HEK293 (cell line): ENCODE measurements around the gene NECTIN2.

ENCODE experiments used
- BCL11A ChIP-seq: fragments of 450-650 bp; formaldehyde crosslinking; IDR thresholded peaks from 2 replicates; pipeline ENCODE4 v1.5.1; 2016; ENCODE audit warnings: low read depth, missing biosample characterization, missing genetic modification characterization
- GFI1B ChIP-seq: fragments of 450-650 bp; formaldehyde crosslinking; IDR thresholded peaks from 2 replicates; pipeline ENCODE4 v1.5.1; 2016; ENCODE audit warnings: missing biosample characterization, missing genetic modification characterization
- HOXC10 ChIP-seq: sonication (generic); formaldehyde crosslinking; IDR thresholded peaks from 2 replicates; pipeline ENCODE4 v1.8.1; 2023; ENCODE audit warnings: mild to moderate bottlenecking, missing genetic modification reagents
- KLF7 ChIP-seq: fragments of 450-650 bp; formaldehyde crosslinking; IDR thresholded peaks from 2 replicates; pipeline ENCODE4 v1.5.1; 2016; ENCODE audit warnings: missing biosample characterization, missing genetic modification characterization, borderline replicate concordance
- MYNN ChIP-seq: fragments of 450-650 bp; formaldehyde crosslinking; IDR thresholded peaks from 2 replicates; pipeline ENCODE4 v1.5.1; 2016; ENCODE audit warnings: missing biosample characterization, missing genetic modification characterization, borderline replicate concordance
- MZF1 ChIP-seq: fragments of 450-650 bp; formaldehyde crosslinking; IDR thresholded peaks from 2 replicates; pipeline ENCODE4 v1.5.1; 2017; ENCODE audit warnings: missing biosample characterization, missing genetic modification characterization, borderline replicate concordance
- PRDM1 ChIP-seq: fragments of 450-650 bp; formaldehyde crosslinking; IDR thresholded peaks from 2 replicates; pipeline ENCODE4; 2016; ENCODE audit warnings: missing biosample characterization, missing genetic modification characterization
- SCRT1 ChIP-seq: fragments of 450-650 bp; formaldehyde crosslinking; IDR thresholded peaks from 2 replicates; pipeline ENCODE4 v1.5.1; 2016; ENCODE audit warnings: missing biosample characterization, missing genetic modification characterization, borderline replicate concordance
- ZBTB20 ChIP-seq: fragments of 450-650 bp; formaldehyde crosslinking; IDR thresholded peaks from 2 replicates; pipeline ENCODE4 v1.5.1; 2016; ENCODE audit warnings: missing biosample characterization, missing genetic modification characterization
- ZBTB7A ChIP-seq: fragments of 450-650 bp; formaldehyde crosslinking; IDR thresholded peaks from 2 replicates; pipeline ENCODE4 v1.5.1; 2016; ENCODE audit warnings: low read depth, missing biosample characterization, missing genetic modification characterization
- ZEB2 ChIP-seq: fragments of 450-650 bp; formaldehyde crosslinking; IDR thresholded peaks from 2 replicates; pipeline ENCODE4 v1.5.1; 2016; ENCODE audit warnings: missing biosample characterization, missing genetic modification characterization
- ZNF114 ChIP-seq: fragments of 450-650 bp; formaldehyde crosslinking; IDR thresholded peaks from 2 replicates; pipeline ENCODE4 v1.5.0; 2017; ENCODE audit warnings: missing biosample characterization, missing genetic modification characterization
- ZNF132 ChIP-seq: fragments of 450-650 bp; formaldehyde crosslinking; IDR thresholded peaks from 2 replicates; pipeline ENCODE4 v1.5.1; 2017; ENCODE audit warnings: missing biosample characterization, missing genetic modification characterization, borderline replicate concordance
- ZNF138 ChIP-seq: fragments of 450-650 bp; formaldehyde crosslinking; IDR thresholded peaks from 2 replicates; pipeline ENCODE4 v1.5.1; 2016; ENCODE audit warnings: missing biosample characterization, missing genetic modification characterization, borderline replicate concordance
- ZNF146 ChIP-seq: fragments of 450-650 bp; formaldehyde crosslinking; IDR thresholded peaks from 2 replicates; pipeline ENCODE4 v1.5.1; 2016; ENCODE audit warnings: missing biosample characterization, missing genetic modification characterization
- ZNF266 ChIP-seq: fragments of 450-650 bp; formaldehyde crosslinking; IDR thresholded peaks from 2 replicates; pipeline ENCODE4 v1.5.1; 2016; ENCODE audit warnings: missing biosample characterization, missing genetic modification characterization, low read depth
- ZNF274 ChIP-seq, 2 experiments: fragments of 200-500 bp in 1 of 2; fragments of 450-650 bp in 1 of 2; sonication (Bioruptor generic) in 1 of 2; formaldehyde crosslinking in 1 of 2; IDR thresholded peaks; 2 replicates each; pipeline versions ENCODE4 v1.5.1 to v1.6.1; 2014 to 2016; ENCODE audit warnings: borderline replicate concordance in 1 of 2, inconsistent platforms in 1 of 2, low read length in 1 of 2, missing biosample characterization in 1 of 2, missing genetic modification characterization in 1 of 2
- ZNF362 ChIP-seq: fragments of 450-650 bp; formaldehyde crosslinking; IDR thresholded peaks from 2 replicates; pipeline ENCODE4 v1.5.1; 2016; ENCODE audit warnings: missing biosample characterization, missing genetic modification characterization
- ZNF366 ChIP-seq: fragments of 450-650 bp; formaldehyde crosslinking; conservative IDR thresholded peaks from 2 replicates; pipeline ENCODE4 v1.5.1; 2016; ENCODE audit warnings: missing biosample characterization, missing genetic modification characterization
- ZNF423 ChIP-seq: fragments of 450-650 bp; formaldehyde crosslinking; IDR thresholded peaks from 2 replicates; pipeline ENCODE4 v1.5.1; 2016; ENCODE audit warnings: missing biosample characterization, missing genetic modification characterization
- ZNF501 ChIP-seq: fragments of 450-650 bp; formaldehyde crosslinking; IDR thresholded peaks from 2 replicates; pipeline ENCODE4 v1.5.1; 2016; ENCODE audit warnings: missing biosample characterization, missing genetic modification characterization
- ZNF555 ChIP-seq: fragments of 450-650 bp; formaldehyde crosslinking; conservative IDR thresholded peaks from 2 replicates; pipeline ENCODE4 v1.5.1; 2017; ENCODE audit warnings: missing biosample characterization, mild to moderate bottlenecking, missing genetic modification characterization, inconsistent platforms
- ZNF560 ChIP-seq: fragments of 450-650 bp; formaldehyde crosslinking; IDR thresholded peaks from 2 replicates; pipeline ENCODE4 v1.5.1; 2017; ENCODE audit warnings: missing biosample characterization, missing genetic modification characterization, borderline replicate concordance
- ZNF571 ChIP-seq: fragments of 450-650 bp; formaldehyde crosslinking; IDR thresholded peaks from 2 replicates; pipeline ENCODE4 v1.5.0; 2017; ENCODE audit warnings: missing biosample characterization, missing genetic modification characterization
- ZNF596 ChIP-seq: fragments of 450-650 bp; IDR thresholded peaks from 2 replicates; pipeline ENCODE4 v1.5.0; 2018; ENCODE audit warnings: missing biosample characterization, mild to moderate bottlenecking, missing genetic modification characterization, moderate library complexity
- ZNF626 ChIP-seq: fragments of 450-650 bp; sonication (Bioruptor Pico); formaldehyde crosslinking; IDR thresholded peaks from 2 replicates; pipeline ENCODE4 v1.5.1; 2018; ENCODE audit warnings: missing biosample characterization, missing genetic modification characterization, inconsistent platforms
- ZNF747 ChIP-seq: fragments of 450-650 bp; formaldehyde crosslinking; IDR thresholded peaks from 2 replicates; pipeline ENCODE4 v1.5.1; 2016; ENCODE audit warnings: missing biosample characterization, missing genetic modification characterization
- ZNF785 ChIP-seq: fragments of 450-650 bp; formaldehyde crosslinking; IDR thresholded peaks from 2 replicates; pipeline ENCODE4 v1.5.1; 2016; ENCODE audit warnings: missing biosample characterization, missing genetic modification characterization
- ZNF843 ChIP-seq: fragments of 450-650 bp; formaldehyde crosslinking; IDR thresholded peaks from 2 replicates; pipeline ENCODE4 v1.5.1; 2016; ENCODE audit warnings: missing biosample characterization, missing genetic modification characterization
- ZSCAN16 ChIP-seq: fragments of 450-650 bp; formaldehyde crosslinking; IDR thresholded peaks from 2 replicates; pipeline ENCODE4 v1.5.1; 2016; ENCODE audit warnings: missing biosample characterization, missing genetic modification characterization
- TF ChIP-seq, protein P1 (sequence below): fragments of 450-650 bp; formaldehyde crosslinking; IDR thresholded peaks from 2 replicates; pipeline ENCODE4 v1.5.1; 2016; ENCODE audit warnings: missing biosample characterization, missing genetic modification characterization
- TF ChIP-seq, protein P2 (sequence below): IDR thresholded peaks from 2 replicates; pipeline ENCODE4 v1.6.1; 2011; ENCODE audit warnings: mild to moderate bottlenecking, low read depth, low read length, borderline replicate concordance
- TF ChIP-seq, protein P3 (sequence below): fragments of 450-650 bp; formaldehyde crosslinking; IDR thresholded peaks from 2 replicates; pipeline ENCODE4 v1.5.1; 2016; ENCODE audit warnings: missing biosample characterization, missing genetic modification characterization, low read depth

The NECTIN2 gene

DNA sequence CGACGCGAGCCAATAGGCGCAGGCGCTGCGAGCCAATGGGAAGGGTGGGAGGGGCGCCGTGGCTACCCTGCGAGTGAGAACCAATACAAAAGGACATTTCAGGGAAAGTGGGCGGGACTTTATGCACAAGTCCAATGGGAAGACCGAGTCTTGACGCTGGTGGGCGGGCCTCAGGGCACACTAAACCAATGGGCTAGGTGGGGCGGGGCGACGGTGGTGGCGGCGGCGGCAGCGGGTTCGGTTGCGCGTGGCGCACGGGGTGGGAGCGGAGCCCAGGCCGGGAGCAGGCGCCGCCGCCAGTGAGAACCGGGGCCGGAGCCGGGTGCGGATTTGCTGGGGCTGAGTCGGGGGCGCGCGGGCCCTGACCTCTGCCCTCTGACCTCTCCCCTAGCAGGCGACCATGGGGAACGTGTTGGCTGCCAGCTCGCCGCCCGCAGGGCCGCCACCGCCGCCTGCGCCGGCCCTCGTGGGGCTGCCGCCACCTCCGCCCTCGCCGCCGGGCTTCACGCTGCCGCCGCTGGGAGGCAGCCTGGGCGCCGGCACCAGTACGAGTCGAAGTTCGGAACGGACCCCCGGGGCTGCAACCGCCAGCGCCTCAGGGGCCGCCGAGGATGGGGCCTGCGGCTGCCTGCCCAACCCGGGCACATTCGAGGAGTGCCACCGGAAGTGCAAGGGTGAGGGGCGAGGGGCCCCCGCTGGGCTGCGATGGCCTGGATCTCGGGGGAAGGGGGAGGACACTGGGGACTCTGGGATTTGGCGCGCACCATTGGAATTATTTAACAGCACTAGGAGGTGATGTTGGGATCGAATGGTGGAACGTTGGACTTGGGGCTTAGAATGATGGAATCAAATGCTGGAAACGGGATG is 45.2 kb downstream of the NECTIN2 start, which contains the start of gene TOMM40 (continued):
- TF ChIP-seq MYNN (tag by site-specific recombination) (no peak), SCRT1 (no peak), ZNF560 (tag by site-specific recombination) (no peak), ZNF596 (tag by site-specific recombination) (no peak), ZBTB7A (tag by site-specific recombination) (no peak), KLF7 (tag by site-specific recombination) (no peak), ZEB2 (tag by site-specific recombination) (no peak), ZNF501 (tag by site-specific recombination) (no peak), ZNF114 (tag by site-specific recombination) (no peak), HOXC10 (CRISPR knock-in tag) (no peak), GFI1B (tag by site-specific recombination) (no peak), MZF1 (tag by site-specific recombination) (no peak), ZNF843 (no peak), ZSCAN16 (tag by site-specific recombination) (no peak), ZNF274 (IDR thresholded peaks at IDR 0.05; ENCODE audit: low read length) (no peak), ZNF274 (tag by site-specific recombination; IDR thresholded peaks at IDR 0.05; ENCODE audit: borderline replicate concordance) (no peak), ZNF132 (no peak), ZNF785 (tag by site-specific recombination) (no peak), BCL11A (tag by site-specific recombination) (no peak), ZBTB20 (peak; percentile 52; the same call in 1 of the 2 replicates), ZNF138 (tag by site-specific recombination) (no peak), ZNF362 (no peak), ZNF366 (tag by site-specific recombination) (no peak), ZNF266 (tag by site-specific recombination) (no peak), PRDM1 (tag by site-specific recombination) (no peak), ZNF626 (no peak), ZNF747 (tag by site-specific recombination) (no peak), ZNF146 (no peak), ZNF571 (no peak), ZNF555 (no peak), ZNF423 (tag by site-specific recombination) (no peak)
- TF ChIP-seq, protein P1, sequence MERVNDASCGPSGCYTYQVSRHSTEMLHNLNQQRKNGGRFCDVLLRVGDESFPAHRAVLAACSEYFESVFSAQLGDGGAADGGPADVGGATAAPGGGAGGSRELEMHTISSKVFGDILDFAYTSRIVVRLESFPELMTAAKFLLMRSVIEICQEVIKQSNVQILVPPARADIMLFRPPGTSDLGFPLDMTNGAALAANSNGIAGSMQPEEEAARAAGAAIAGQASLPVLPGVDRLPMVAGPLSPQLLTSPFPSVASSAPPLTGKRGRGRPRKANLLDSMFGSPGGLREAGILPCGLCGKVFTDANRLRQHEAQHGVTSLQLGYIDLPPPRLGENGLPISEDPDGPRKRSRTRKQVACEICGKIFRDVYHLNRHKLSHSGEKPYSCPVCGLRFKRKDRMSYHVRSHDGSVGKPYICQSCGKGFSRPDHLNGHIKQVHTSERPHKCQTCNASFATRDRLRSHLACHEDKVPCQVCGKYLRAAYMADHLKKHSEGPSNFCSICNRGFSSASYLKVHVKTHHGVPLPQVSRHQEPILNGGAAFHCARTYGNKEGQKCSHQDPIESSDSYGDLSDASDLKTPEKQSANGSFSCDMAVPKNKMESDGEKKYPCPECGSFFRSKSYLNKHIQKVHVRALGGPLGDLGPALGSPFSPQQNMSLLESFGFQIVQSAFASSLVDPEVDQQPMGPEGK (tag by site-specific recombination), result peak; percentile 38; the same call in 1 of the 2 replicates
- TF ChIP-seq, protein P2, sequence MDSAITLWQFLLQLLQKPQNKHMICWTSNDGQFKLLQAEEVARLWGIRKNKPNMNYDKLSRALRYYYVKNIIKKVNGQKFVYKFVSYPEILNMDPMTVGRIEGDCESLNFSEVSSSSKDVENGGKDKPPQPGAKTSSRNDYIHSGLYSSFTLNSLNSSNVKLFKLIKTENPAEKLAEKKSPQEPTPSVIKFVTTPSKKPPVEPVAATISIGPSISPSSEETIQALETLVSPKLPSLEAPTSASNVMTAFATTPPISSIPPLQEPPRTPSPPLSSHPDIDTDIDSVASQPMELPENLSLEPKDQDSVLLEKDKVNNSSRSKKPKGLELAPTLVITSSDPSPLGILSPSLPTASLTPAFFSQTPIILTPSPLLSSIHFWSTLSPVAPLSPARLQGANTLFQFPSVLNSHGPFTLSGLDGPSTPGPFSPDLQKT, result no peak
- TF ChIP-seq, protein P3, sequence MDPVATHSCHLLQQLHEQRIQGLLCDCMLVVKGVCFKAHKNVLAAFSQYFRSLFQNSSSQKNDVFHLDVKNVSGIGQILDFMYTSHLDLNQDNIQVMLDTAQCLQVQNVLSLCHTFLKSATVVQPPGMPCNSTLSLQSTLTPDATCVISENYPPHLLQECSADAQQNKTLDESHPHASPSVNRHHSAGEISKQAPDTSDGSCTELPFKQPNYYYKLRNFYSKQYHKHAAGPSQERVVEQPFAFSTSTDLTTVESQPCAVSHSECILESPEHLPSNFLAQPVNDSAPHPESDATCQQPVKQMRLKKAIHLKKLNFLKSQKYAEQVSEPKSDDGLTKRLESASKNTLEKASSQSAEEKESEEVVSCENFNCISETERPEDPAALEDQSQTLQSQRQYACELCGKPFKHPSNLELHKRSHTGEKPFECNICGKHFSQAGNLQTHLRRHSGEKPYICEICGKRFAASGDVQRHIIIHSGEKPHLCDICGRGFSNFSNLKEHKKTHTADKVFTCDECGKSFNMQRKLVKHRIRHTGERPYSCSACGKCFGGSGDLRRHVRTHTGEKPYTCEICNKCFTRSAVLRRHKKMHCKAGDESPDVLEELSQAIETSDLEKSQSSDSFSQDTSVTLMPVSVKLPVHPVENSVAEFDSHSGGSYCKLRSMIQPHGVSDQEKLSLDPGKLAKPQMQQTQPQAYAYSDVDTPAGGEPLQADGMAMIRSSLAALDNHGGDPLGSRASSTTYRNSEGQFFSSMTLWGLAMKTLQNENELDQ (tag by site-specific recombination), result no peak
